ENCODE measurements around the gene MAGEB16. TPM values are rescaled to one million over a fixed set of nuclear protein-coding genes. Genes with fewer than 3 reads are reported as not detected.

The MAGEB16 gene
- total RNA-seq: not detected in 2 replicates

DNA sequence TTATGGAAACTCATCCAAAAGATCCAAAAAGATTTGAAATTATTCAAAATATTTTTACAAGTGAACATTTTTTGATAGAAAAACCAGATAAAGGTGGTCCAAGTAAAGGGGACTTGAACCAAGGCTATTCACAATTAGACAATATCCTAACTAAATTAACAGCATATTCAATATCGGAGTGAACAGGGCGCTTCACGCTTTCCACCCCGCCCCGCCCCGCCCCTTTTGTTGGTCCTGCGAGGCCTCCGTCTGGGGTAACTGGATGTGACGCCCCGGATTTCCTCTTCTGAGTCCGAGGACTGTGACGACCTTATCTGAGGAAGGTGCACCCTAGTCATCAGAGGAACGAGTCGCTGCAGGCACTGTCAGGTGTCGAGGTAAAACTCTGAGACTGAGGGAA, at the start of gene MAGEB16:
MAGEB16 (plus strand) TSS at position 301 of the 400 bp plus-strand sequence. CDS start 3,855 bp downstream, outside the sequence.

Other genes with a start within 250 kb of the MAGEB16 start
- gene CFAP47, start 121.4 kb downstream of the MAGEB16 start, total RNA-seq: not detected in 2 replicates